ENCODE results near the gene IQCN. TPM values are rescaled to one million over a fixed set of nuclear protein-coding genes. Genes with fewer than 3 reads are reported as not detected.
A peak's percentile ranks its signal among the peaks of the same experiment; 100 is the strongest.

IQCN gene
- total RNA-seq, 2 donors from 2014 or later: 0.52 to 1.5 TPM

GRCh38 chr19:18278521-18279265 lies 4.4 kb upstream of the IQCN start:
- Histone ChIP-seq H3K9me3 (no peaks in the 10 kb centered on the region), H3K27ac (peak overlapping the region; percentile 99), H3K36me3 (peaks cover 23% of the 10 kb centered on the region), H3K4me1 (peaks cover 0 to 62% of the 10 kb centered on the region in 2 donors), H3K4me3 (peak overlapping the region; percentile 92 to 100), H3K27me3 (no peaks in the 10 kb centered on the region)
- no peak for DNase-seq (ENCODE audit: low spot score)
- no peak for TF ChIP-seq CTCF (IDR thresholded peaks at IDR 0.05)

- TF ChIP-seq CTCF (IDR thresholded peaks at IDR 0.05): no peak
- DNase-seq (ENCODE audit: low spot score): peak; percentile 93
- Histone ChIP-seq H3K4me1 (peaks cover 0 to 47% of the 10 kb centered on the region in 2 donors), H3K4me3 (no peak overlapping the region), H3K27me3 (no peaks in the 10 kb centered on the region), H3K27ac (peak overlapping the region; percentile 78 to 82), H3K36me3 (peaks cover 16% of the 10 kb centered on the region), H3K9me3 (no peaks in the 10 kb centered on the region)
Measured at GRCh38 chr19:18274781-18275356, 617 bp upstream of the IQCN start.

- Histone ChIP-seq H3K27me3 (no peaks in the 10 kb centered on the region), H3K36me3 (peaks cover 9% of the 10 kb centered on the region), H3K27ac (peak overlapping the region; percentile 78 to 82), H3K9me3 (no peaks in the 10 kb centered on the region), H3K4me1 (peaks cover 0 to 40% of the 10 kb centered on the region in 2 donors), H3K4me3 (no peak overlapping the region)
- no peak for TF ChIP-seq CTCF (IDR thresholded peaks at IDR 0.05)
- DNase-seq (ENCODE audit: low spot score): no peak
Measured at GRCh38 chr19:18273561-18274218, 562 bp downstream of the IQCN start.

GRCh38 chr19:18271433-18271841 lies 2.8 kb downstream of the IQCN start:
- Histone ChIP-seq H3K9me3 (no peaks in the 10 kb centered on the region), H3K4me1 (peaks cover 0 to 23% of the 10 kb centered on the region in 2 donors)

GRCh38 chr19:18270326-18270725 lies 3.9 kb downstream of the IQCN start:
- Histone ChIP-seq H3K4me3 (no peak overlapping the region), H3K9me3 (no peaks in the 10 kb centered on the region), H3K27me3 (no peaks in the 10 kb centered on the region), H3K27ac (no peak overlapping the region), H3K4me1 (peaks cover 0 to 14% of the 10 kb centered on the region in 2 donors), H3K36me3 (peaks cover 19% of the 10 kb centered on the region)
- no peak for TF ChIP-seq CTCF (IDR thresholded peaks at IDR 0.05)
- DNase-seq (ENCODE audit: low spot score): no peak

More at GRCh38 chr19:18271433-18271841, 2.8 kb downstream of the IQCN start:
- no peak overlapping the region for H3K27ac ChIP-seq
- peak; percentile 74 for DNase-seq (ENCODE audit: low spot score)
- H3K27me3 ChIP-seq: no peaks in the 10 kb centered on the region
- no peak for TF ChIP-seq CTCF (IDR thresholded peaks at IDR 0.05)
- H3K36me3 ChIP-seq: peaks cover 11% of the 10 kb centered on the region
- H3K4me3 ChIP-seq: no peak overlapping the region
